COLO829 (cell line): ENCODE data around the gene TECTA.
A peak's percentile ranks its signal among the peaks of the same experiment; 100 is the strongest.
"Not testable (repeated sequence)": the region's sequence is repeated elsewhere in the genome, so short reads cannot be mapped to it uniquely, and the experiment has no call there.

ENCODE experiments used
- DNase-seq: peaks from one replicate; pipeline ENCODE4 v3.0.0; 2012; ENCODE audit warnings: low spot score

The TECTA gene

GRCh38 chr11:121095561-121095960 is 5.5 kb upstream of the TECTA start:
- DNase-seq = peak; percentile 53

GRCh38 chr11:121099364-121099763 is 1.7 kb upstream of the TECTA start:
- DNase-seq = no peak

- no peak for DNase-seq
These were observed 1.2 kb upstream of the TECTA start for GRCh38 chr11:121099885-121100284.

- no peak for DNase-seq
These were observed 3.3 kb downstream of the TECTA start for GRCh38 chr11:121104312-121104762.

- DNase-seq = no peak
These were observed 4.0 kb downstream of the TECTA start for GRCh38 chr11:121105063-121105480.

GRCh38 chr11:121105481-121106195 is 4.6 kb downstream of the TECTA start:
- no peak for DNase-seq

GRCh38 chr11:121106812-121107211 is 5.8 kb downstream of the TECTA start:
- DNase-seq = no peak

- no peak for DNase-seq
These were observed 7.4 kb downstream of the TECTA start for GRCh38 chr11:121108413-121108812.

- no peak for DNase-seq
These were observed 8.4 kb downstream of the TECTA start for GRCh38 chr11:121109471-121109870.

- no peak for DNase-seq
These were observed 9.0 kb downstream of the TECTA start for GRCh38 chr11:121109916-121110586.

- DNase-seq = no peak
These were observed 10.1 kb downstream of the TECTA start for GRCh38 chr11:121110871-121111724.

- peak; percentile 79 for DNase-seq
These were observed 11.7 kb downstream of the TECTA start for GRCh38 chr11:121112498-121113455.

GRCh38 chr11:121113611-121114010 is 12.6 kb downstream of the TECTA start:
- DNase-seq = no peak

GRCh38 chr11:121115024-121115423 is 14.0 kb downstream of the TECTA start:
- not testable (repeated sequence) for DNase-seq

- no peak for DNase-seq
These were observed 16.7 kb downstream of the TECTA start for GRCh38 chr11:121117788-121118187.

- no peak for DNase-seq
These were observed 18.4 kb downstream of the TECTA start for GRCh38 chr11:121119440-121119839.

GRCh38 chr11:121122328-121122727 is 21.3 kb downstream of the TECTA start:
- no peak for DNase-seq

- no peak for DNase-seq
These were observed 22.5 kb downstream of the TECTA start for GRCh38 chr11:121123496-121124069.

- DNase-seq = no peak
These were observed 26.8 kb downstream of the TECTA start for GRCh38 chr11:121127809-121128208.

- DNase-seq = no peak
These were observed 28.6 kb downstream of the TECTA start for GRCh38 chr11:121129362-121130340.
